Right atrium auricular region (tissue), 2 donors: ENCODE data around the gene CCSER2. TPM values are rescaled to one million over a fixed set of nuclear protein-coding genes. Genes with fewer than 3 reads are reported as not detected.

ENCODE experiments used
- DNase-seq: peaks from one replicate; pipeline ENCODE4 v3.0.0-alpha.2; 2019; ENCODE audit warnings: low spot score
- H3K27ac ChIP-seq, 2 donors: fragments of 200-600 bp; sonication (generic); 1 replicate in 1 of 2; 2 replicates in 1 of 2; pipeline ENCODE4 v1.5.1; 2016 to 2019
- H3K27me3 ChIP-seq, 2 donors: fragments of 200-600 bp; sonication (generic); one replicate each; pipeline versions ENCODE4 v1.5.1 to v1.6.0; 2017 to 2019
- H3K36me3 ChIP-seq: fragments of 200-600 bp; sonication (generic); one replicate; pipeline ENCODE4 v1.5.1; 2016
- H3K4me1 ChIP-seq, 2 donors: fragments of 200-600 bp; sonication (generic); one replicate each; pipeline versions ENCODE4 v1.5.1 to v1.6.0; 2017 to 2019
- H3K4me3 ChIP-seq, 2 donors: fragments of 200-600 bp; sonication (generic); 1 replicate in 1 of 2; 2 replicates in 1 of 2; pipeline ENCODE4 v1.5.1; 2017 to 2019; ENCODE audit warnings: mild to moderate bottlenecking in 1 of 2, moderate library complexity in 1 of 2
- H3K9me3 ChIP-seq, 2 donors: fragments of 200-600 bp; sonication (generic); one replicate each; pipeline ENCODE4 v1.5.1; 2019
- CTCF ChIP-seq, 2 donors: fragments of 200-600 bp; sonication (generic); IDR thresholded peaks; one replicate each; pipeline ENCODE4 v1.5.1; 2019; ENCODE audit warnings: antibody characterized with exemption in 2 of 2
- total RNA-seq, 2 donors: library from RNA; depleted of rRNA; stranded (reverse); fragments of >200 nt; gene quantifications; one replicate each; pipeline ENCODE4 v1.1.0, GENCODE V29; 2016

The CCSER2 gene
- total RNA-seq, 2 donors from 2014 or later, result 77.1 to 91.6 TPM

GRCh38 chr10:84296091-84296981 is 32.1 kb upstream of the CCSER2 start:
- H3K9me3 ChIP-seq, result no peaks in the 10 kb centered on the region
- no peak overlapping the region for H3K27ac ChIP-seq
- no peaks in the 10 kb centered on the region for H3K27me3 ChIP-seq
- no peaks in the 10 kb centered on the region for H3K36me3 ChIP-seq
- no peak for TF ChIP-seq CTCF (IDR thresholded peaks at IDR 0.05)
- DNase-seq, result no peak
- no peaks in the 10 kb centered on the region for H3K4me1 ChIP-seq
- no peak overlapping the region for H3K4me3 ChIP-seq

- no peak for TF ChIP-seq CTCF (IDR thresholded peaks at IDR 0.05)
- no peaks in the 10 kb centered on the region for H3K36me3 ChIP-seq
- no peaks in the 10 kb centered on the region for H3K27me3 ChIP-seq
- no peak overlapping the region for H3K27ac ChIP-seq
- no peaks in the 10 kb centered on the region for H3K9me3 ChIP-seq
- no peak for DNase-seq
- no peak overlapping the region for H3K4me3 ChIP-seq
- H3K4me1 ChIP-seq, result no peaks in the 10 kb centered on the region
Measured at GRCh38 chr10:84298057-84298456, 30.3 kb upstream of the CCSER2 start.

- Histone ChIP-seq H3K27me3 (no peaks in the 10 kb centered on the region), H3K9me3 (no peaks in the 10 kb centered on the region), H3K4me3 (no peak overlapping the region), H3K4me1 (no peaks in the 10 kb centered on the region), H3K36me3 (no peaks in the 10 kb centered on the region), H3K27ac (no peak overlapping the region)
- TF ChIP-seq CTCF (IDR thresholded peaks at IDR 0.05), result no peak
- no peak for DNase-seq
Measured at GRCh38 chr10:84302223-84302622, 26.2 kb upstream of the CCSER2 start.

- DNase-seq, result no peak
- H3K36me3 ChIP-seq, result no peaks in the 10 kb centered on the region
- H3K27me3 ChIP-seq, result no peaks in the 10 kb centered on the region
- no peak for TF ChIP-seq CTCF (IDR thresholded peaks at IDR 0.05)
- H3K4me1 ChIP-seq, result peaks cover 0 to 5% of the 10 kb centered on the region in 2 donors
- H3K27ac ChIP-seq, result no peak overlapping the region
- H3K9me3 ChIP-seq, result no peaks in the 10 kb centered on the region
- H3K4me3 ChIP-seq, result no peak overlapping the region
Measured at GRCh38 chr10:84306751-84307384, 21.5 kb upstream of the CCSER2 start.

- no peaks in the 10 kb centered on the region for H3K27me3 ChIP-seq
- peaks cover 0 to 5% of the 10 kb centered on the region in 2 donors for H3K4me1 ChIP-seq
- peak overlapping the region in 1 of 2 donors; percentile 29 for H3K27ac ChIP-seq
- H3K4me3 ChIP-seq, result no peak overlapping the region
- TF ChIP-seq CTCF (IDR thresholded peaks at IDR 0.05), result no peak
- no peaks in the 10 kb centered on the region for H3K36me3 ChIP-seq
- H3K9me3 ChIP-seq, result no peaks in the 10 kb centered on the region
- no peak for DNase-seq
Measured at GRCh38 chr10:84308021-84308420, 20.4 kb upstream of the CCSER2 start.
